Measurements from ENCODE around the gene THNSL1.

- TF ChIP-seq CTCF (IDR thresholded peaks at IDR 0.05) (no peak), EP300 (IDR thresholded peaks at IDR 0.05) (no peak)
These were observed 6.9 kb downstream of the THNSL1 start for GRCh38 chr10:25023278-25023677.
